Activated CD8-positive, alpha-beta memory T cell treated with anti-CD3 and anti-CD28 coated beads for 36 hours (primary cell): ENCODE data around the gene TUFM. TPM values are rescaled to one million over a fixed set of nuclear protein-coding genes. Genes with fewer than 3 reads are reported as not detected.

Experiments
- CTCF ChIA-PET: fragments of 350-600 bp; sonication (Branson Sonifier 250); formaldehyde crosslinking; loops from one replicate; lab custom pipeline; 2021; ENCODE audit warnings: antibody characterized with exemption; lab: Charles Lee
- POLR2A ChIA-PET: fragments of 350-600 bp; sonication (Branson Sonifier 250); formaldehyde crosslinking; loops from one replicate; lab custom pipeline; 2021; ENCODE audit warnings: antibody characterized with exemption; lab: Charles Lee
- total RNA-seq, 2 experiments: library from RNA; stranded (reverse); gene quantifications; one replicate each; pipeline ENCODE4 v1.2.3, GENCODE V29; 2021

Gene TUFM
- total RNA-seq, 2 experiments from 2014 or later = 364 TPM

GRCh38 chr16:28858421-28858820 is 12.3 kb upstream of the TUFM start:
- ChIA-PET CTCF (interaction anchor here (1.1 kb wide), 1 partner anchor 11 kb away, joined by 3 read pairs; no protein-coding TSS in a partner anchor), POLR2A (no interaction called here)

- CTCF ChIA-PET = interaction anchor here (0.7 to 2.7 kb wide), 14 partner anchors 9 to 104 kb away, joined by 3 to 13 read pairs (median 3); partner anchors contain the start of genes ATXN2L, NFATC2IP, RABEP2 and SH2B1
- POLR2A ChIA-PET = interaction anchor here (0.6 to 4.4 kb wide), 4 partner anchors 9 to 968 kb away, joined by 3 to 34 read pairs (median 16); partner anchors contain the start of genes ATXN2L and SH2B1
Measured at GRCh38 chr16:28846933-28847273, 755 bp upstream of the TUFM start.

- CTCF ChIA-PET = interaction anchor here (1.0 to 2.7 kb wide), 5 partner anchors 9 to 61 kb away, joined by 3 to 10 read pairs (median 3); partner anchors contain the start of genes ATXN2L and SH2B1
Measured at GRCh38 chr16:28845761-28846079, 428 bp downstream of the TUFM start.

GRCh38 chr16:28845293-28845692 is 855 bp downstream of the TUFM start:
- CTCF ChIA-PET = interaction anchor here (1.2 kb wide), 1 partner anchor 22 kb away, joined by 3 read pairs; no protein-coding TSS in a partner anchor
- POLR2A ChIA-PET = interaction anchor here (0.5 to 4.4 kb wide), 5 partner anchors 10 to 1166 kb away, joined by 3 to 34 read pairs (median 7); partner anchors contain the start of genes ATXN2L and SH2B1

More at GRCh38 chr16:28845761-28846079, 428 bp downstream of the TUFM start:
- POLR2A ChIA-PET = interaction anchor here (0.5 to 4.4 kb wide), 4 partner anchors 14 to 1166 kb away, joined by 4 to 34 read pairs (median 18); partner anchors contain the start of genes ATXN2L and SH2B1

- CTCF ChIA-PET = no interaction called here
- POLR2A ChIA-PET = interaction anchor here (0.8 to 4.4 kb wide), 5 partner anchors 9 to 106 kb away, joined by 3 to 34 read pairs (median 8); partner anchors contain the start of genes ATXN2L, NFATC2IP and SH2B1
Measured at GRCh38 chr16:28844226-28844885, 1.8 kb downstream of the TUFM start.

GRCh38 chr16:28843766-28844165 is 2.4 kb downstream of the TUFM start:
- POLR2A ChIA-PET = interaction anchor here (1.6 to 1.8 kb wide), 2 partner anchors 8 to 12 kb away, joined by 3 to 8 read pairs; no protein-coding TSS in a partner anchor

GRCh38 chr16:28842696-28843095 is 3.5 kb downstream of the TUFM start:
- ChIA-PET CTCF (interaction anchor here (0.5 kb wide), 1 partner anchor 12 kb away, joined by 3 read pairs; no protein-coding TSS in a partner anchor), POLR2A (no interaction called here)

More at GRCh38 chr16:28843766-28844165, 2.4 kb downstream of the TUFM start:
- CTCF ChIA-PET = no interaction called here

GRCh38 chr16:28839899-28840298 is 6.2 kb downstream of the TUFM start:
- POLR2A ChIA-PET = interaction anchor here (0.7 kb wide), 2 partner anchors 86 to 1713 kb away, joined by 4 to 10 read pairs; no protein-coding TSS in a partner anchor
- CTCF ChIA-PET = no interaction called here

- ChIA-PET POLR2A (interaction anchor here (0.6 to 0.7 kb wide), 2 partner anchors 9 to 1714 kb away, joined by 4 to 10 read pairs; no protein-coding TSS in a partner anchor), CTCF (interaction anchor here (1.4 to 1.8 kb wide), 2 partner anchors 9 to 12 kb away, joined by 3 to 5 read pairs; no protein-coding TSS in a partner anchor)
Measured at GRCh38 chr16:28839004-28839639, 7.0 kb downstream of the TUFM start.

- ChIA-PET POLR2A (no interaction called here), CTCF (interaction anchor here (0.7 to 1.8 kb wide), 3 partner anchors 9 to 25 kb away, joined by 3 to 5 read pairs (median 4); partner anchors contain the start of gene SH2B1)
Measured at GRCh38 chr16:28838558-28838918, 7.6 kb downstream of the TUFM start.

- CTCF ChIA-PET = interaction anchor here (0.7 to 1.8 kb wide), 3 partner anchors 8 to 26 kb away, joined by 3 to 5 read pairs (median 4); partner anchors contain the start of gene SH2B1
- POLR2A ChIA-PET = interaction anchor here (1.1 kb wide), 1 partner anchor 42 kb away, joined by 3 read pairs; no protein-coding TSS in a partner anchor
Measured at GRCh38 chr16:28837672-28838557, 8.2 kb downstream of the TUFM start.

GRCh38 chr16:28836761-28837064 is 9.4 kb downstream of the TUFM start:
- CTCF ChIA-PET = interaction anchor here (0.6 to 1.2 kb wide), 2 partner anchors 24 to 345 kb away, joined by 3 read pairs; no protein-coding TSS in a partner anchor
- POLR2A ChIA-PET = no interaction called here

GRCh38 chr16:28835864-28836760 is 10.0 kb downstream of the TUFM start:
- CTCF ChIA-PET = interaction anchor here (1.2 kb wide), 1 partner anchor 345 kb away, joined by 3 read pairs; no protein-coding TSS in a partner anchor
- POLR2A ChIA-PET = no interaction called here

- ChIA-PET CTCF (interaction anchor here (1.2 kb wide), 1 partner anchor 344 kb away, joined by 3 read pairs; no protein-coding TSS in a partner anchor), POLR2A (interaction anchor here (0.6 to 2.1 kb wide), 4 partner anchors 9 to 13 kb away, joined by 3 to 5 read pairs (median 4); partner anchors contain the start of gene ATXN2L)
Measured at GRCh38 chr16:28834873-28835863, 11.0 kb downstream of the TUFM start.

- ChIA-PET POLR2A (interaction anchor here (0.6 to 2.1 kb wide), 3 partner anchors 9 to 14 kb away, joined by 3 to 5 read pairs (median 4); partner anchors contain the start of gene ATXN2L), CTCF (no interaction called here)
Measured at GRCh38 chr16:28834349-28834748, 11.8 kb downstream of the TUFM start.

GRCh38 chr16:28830531-28830930 is 15.6 kb downstream of the TUFM start:
- ChIA-PET POLR2A (interaction anchor here (0.6 kb wide), 1 partner anchor 9 kb away, joined by 4 read pairs; no protein-coding TSS in a partner anchor), CTCF (interaction anchor here (0.7 to 1.6 kb wide), 3 partner anchors 8 to 32 kb away, joined by 3 to 5 read pairs (median 3); no protein-coding TSS in a partner anchor)
